SK-N-SH (cell line): Measurements from ENCODE around the gene STRBP.

ENCODE experiments used
- CTCF ChIP-seq: fragments of 200-600 bp; sonication (generic); IDR thresholded peaks from 2 replicates; pipeline ENCODE4 v1.6.1; 2017; ENCODE audit warnings: antibody characterized with exemption, mild to moderate bottlenecking, moderate library complexity
- EP300 ChIP-seq, 2 experiments: IDR thresholded peaks; 2 replicates each; pipeline versions ENCODE4 v1.4.0 to v1.6.1; 2012; ENCODE audit warnings: borderline replicate concordance in 1 of 2, low read depth in 1 of 2, low read length in 1 of 2
- MEF2A ChIP-seq: IDR thresholded peaks from 2 replicates; pipeline ENCODE4 v1.4.0; 2012; ENCODE audit warnings: low read depth, borderline replicate concordance
- PBX3 ChIP-seq: IDR thresholded peaks from 2 replicates; pipeline ENCODE4; 2012
- RAD21 ChIP-seq: IDR thresholded peaks from 2 replicates; pipeline ENCODE4 v1.6.1; 2012; ENCODE audit warnings: mild to moderate bottlenecking, low read length
- REST ChIP-seq: IDR thresholded peaks from 2 replicates; pipeline ENCODE4 v1.6.1; 2012; ENCODE audit warnings: mild to moderate bottlenecking, low read depth, low read length, moderate library complexity
- RFX5 ChIP-seq: IDR thresholded peaks from 2 replicates; pipeline ENCODE4 v1.6.1; 2012; ENCODE audit warnings: mild to moderate bottlenecking, improper control_type of control experiment, low read length

GRCh38 chr9:123302348-123303214 lies 34.2 kb upstream of the STRBP start:
- TF ChIP-seq REST, result no peak
- TF ChIP-seq EP300 (IDR thresholded peaks at IDR 0.05; ENCODE audit: borderline replicate concordance in 1 of 2, low read depth in 1 of 2, low read length in 1 of 2), result no peak
- no peak for TF ChIP-seq CTCF
- no peak for TF ChIP-seq MEF2A
- no peak for TF ChIP-seq PBX3
- TF ChIP-seq RAD21, result no peak
- TF ChIP-seq RFX5, result no peak
